SK-N-SH (cell line): ENCODE measurements around the gene TFB2M. TPM values are rescaled to one million over a fixed set of nuclear protein-coding genes. Genes with fewer than 3 reads are reported as not detected.

Experiments
- CTCF ChIA-PET: fragments of 300-600, 350-600 bp; formaldehyde crosslinking; extraction: SDS; loops from one replicate; lab custom pipeline; 2021; lab: Yijun Ruan, JAX
- POLR2A ChIA-PET: fragments of 350-600 bp; sonication (Branson Sonifier 250); formaldehyde crosslinking; extraction: SDS; loops from one replicate; lab custom pipeline; 2020; ENCODE audit warnings: antibody characterized with exemption, inconsistent platforms; lab: Yijun Ruan, JAX
- DNase-seq: peaks from one replicate; pipeline ENCODE4 v3.0.0; 2012
- H2AFZ ChIP-seq: fragments of 200-600 bp; sonication (generic); 2 replicates; pipeline ENCODE4 v1.8.1; 2016; ENCODE audit warnings: antibody characterized with exemption, mild to moderate bottlenecking, low read depth
- H3F3A ChIP-seq: fragments of 200-600 bp; sonication (generic); replicated peaks from 2 replicates; pipeline ENCODE3; 2016; ENCODE audit warnings: antibody characterized with exemption, mild to moderate bottlenecking; ENCODE audit not compliant: insufficient read depth
- H3K27ac ChIP-seq, 2 experiments: fragments of 200-500 bp in 1 of 2; fragments of 200-600 bp in 1 of 2; sonication (Bioruptor generic) in 1 of 2; sonication (generic), shearing (Covaris generic) in 1 of 2; 2 replicates each; pipeline versions ENCODE4 v1.5.1 to v1.6.1; 2014 to 2016; ENCODE audit warnings: low read depth in 2 of 2, inconsistent platforms in 1 of 2, low read length in 1 of 2, mild to moderate bottlenecking in 1 of 2, mixed read lengths in 1 of 2
- H3K27me3 ChIP-seq: fragments of 200-600 bp; sonication (generic), shearing (Covaris generic); 2 replicates; pipeline ENCODE4 v1.6.1; 2016; ENCODE audit warnings: mixed run types; ENCODE audit not compliant: insufficient read depth
- H3K36me3 ChIP-seq, 2 experiments: fragments of 200-500 bp in 1 of 2; fragments of 200-600 bp in 1 of 2; sonication (Bioruptor generic) in 1 of 2; sonication (generic) in 1 of 2; replicated peaks in 1 of 2; 2 replicates each; pipeline versions ENCODE3 to v1.5.1; 2014 to 2016; ENCODE audit warnings: low read length in 1 of 2, mild to moderate bottlenecking in 1 of 2; ENCODE audit not compliant: insufficient read depth in 2 of 2, control insufficient read depth in 1 of 2
- H3K4me1 ChIP-seq, 2 experiments: fragments of 200-500 bp in 1 of 2; fragments of 200-600 bp in 1 of 2; sonication (Bioruptor generic) in 1 of 2; sonication (generic), shearing (Covaris generic) in 1 of 2; 2 replicates each; pipeline versions ENCODE4 v1.5.1 to v1.6.1; 2014 to 2016; ENCODE audit warnings: low read depth in 1 of 2, low read length in 1 of 2, mixed run types in 1 of 2; ENCODE audit not compliant: insufficient read depth in 2 of 2, control insufficient read depth in 1 of 2
- H3K4me2 ChIP-seq: fragments of 200-600 bp; sonication (generic), shearing (Covaris generic); 2 replicates; pipeline ENCODE4 v1.6.1; 2017; ENCODE audit warnings: mixed run types
- H3K4me3 ChIP-seq, 2 experiments: fragments of 200-500 bp in 1 of 2; fragments of 200-600 bp in 1 of 2; sonication (Bioruptor generic) in 1 of 2; sonication (generic), shearing (Covaris generic) in 1 of 2; 2 replicates each; pipeline versions ENCODE4 v1.5.1 to v1.8.1; 2014 to 2016; ENCODE audit warnings: low read depth in 2 of 2, inconsistent platforms in 1 of 2, low read length in 1 of 2, mild to moderate bottlenecking in 1 of 2, mixed read lengths in 1 of 2, moderate library complexity in 1 of 2
- H3K79me2 ChIP-seq: fragments of 200-600 bp; sonication (generic); 2 replicates; pipeline ENCODE4 v1.8.1; 2017; ENCODE audit warnings: mild to moderate bottlenecking; ENCODE audit not compliant: insufficient read depth
- H3K9ac ChIP-seq: fragments of 200-600 bp; sonication (generic); 2 replicates; pipeline ENCODE4 v1.6.1; 2017; ENCODE audit warnings: mixed run types
- H3K9me2 ChIP-seq: fragments of 200-600 bp; sonication (generic); 2 replicates; pipeline ENCODE4 v1.6.1; 2017; ENCODE audit warnings: mixed run types
- H3K9me3 ChIP-seq: fragments of 200-600 bp; sonication (generic); 2 replicates; pipeline ENCODE4 v1.6.1; 2017; ENCODE audit warnings: mixed run types, mild to moderate bottlenecking, moderate library complexity
- H4K20me1 ChIP-seq: fragments of 200-600 bp; sonication (generic); 2 replicates; pipeline ENCODE4 v1.6.1; 2017; ENCODE audit warnings: mild to moderate bottlenecking, mixed run types; ENCODE audit not compliant: insufficient read depth
- ELF1 ChIP-seq: IDR thresholded peaks from 2 replicates; pipeline ENCODE4 v1.4.0; 2012
- FOXJ3 ChIP-seq: sonication (generic); formaldehyde crosslinking; IDR thresholded peaks from 2 replicates; pipeline ENCODE4 v1.5.1; 2020; ENCODE audit warnings: mild to moderate bottlenecking, missing genetic modification reagents
- FOXM1 ChIP-seq: IDR thresholded peaks from 2 replicates; pipeline ENCODE4 v1.4.0; 2012; ENCODE audit warnings: low read depth, mild to moderate bottlenecking
- GATA2 ChIP-seq: sonication (generic); formaldehyde crosslinking; IDR thresholded peaks from 2 replicates; pipeline ENCODE4 v1.5.0; 2020; ENCODE audit warnings: mild to moderate bottlenecking, missing genetic modification reagents
- IRF3 ChIP-seq: fragments of 150-350 bp; IDR thresholded peaks from 2 replicates; pipeline ENCODE4 v1.6.1; 2016; ENCODE audit warnings: mild to moderate bottlenecking, low read depth, low read length
- JUND ChIP-seq: IDR thresholded peaks from 2 replicates; pipeline ENCODE4 v1.4.0; 2012
- MAX ChIP-seq: IDR thresholded peaks from 2 replicates; pipeline ENCODE4 v1.4.0; 2012; ENCODE audit warnings: low read depth
- MEF2A ChIP-seq: IDR thresholded peaks from 2 replicates; pipeline ENCODE4 v1.4.0; 2012; ENCODE audit warnings: low read depth, borderline replicate concordance
- NFIC ChIP-seq: IDR thresholded peaks from 2 replicates; pipeline ENCODE4 v1.4.0; 2012; ENCODE audit warnings: borderline replicate concordance
- PBX3 ChIP-seq: IDR thresholded peaks from 2 replicates; pipeline ENCODE4; 2012
- POLR2AphosphoS5 ChIP-seq: IDR thresholded peaks from 2 replicates; pipeline ENCODE4 v1.6.1; 2012; ENCODE audit warnings: low read depth, low read length
- RAD21 ChIP-seq: IDR thresholded peaks from 2 replicates; pipeline ENCODE4 v1.6.1; 2012; ENCODE audit warnings: mild to moderate bottlenecking, low read length
- RXRA ChIP-seq: IDR thresholded peaks from 2 replicates; pipeline ENCODE4 v1.4.0; 2012; ENCODE audit warnings: low read depth, mild to moderate bottlenecking, borderline replicate concordance
- TAF1 ChIP-seq: IDR thresholded peaks from 2 replicates; pipeline ENCODE4 v1.6.1; 2012; ENCODE audit warnings: low read depth, mild to moderate bottlenecking, low read length, moderate library complexity, borderline replicate concordance
- TCF12 ChIP-seq: IDR thresholded peaks from 2 replicates; pipeline ENCODE4 v1.4.0; 2012
- ZBTB33 ChIP-seq: IDR thresholded peaks from 2 replicates; pipeline ENCODE4 v1.4.0; 2012; ENCODE audit warnings: low read depth, borderline replicate concordance
- WGBS: methylation state at CpG from one replicate; pipeline ENCODE4 v1.1.6; 2017; ENCODE audit warnings: low lambda C conversion rate; 5-methylcytosine and 5-hydroxymethylcytosine counted together
- polyA plus RNA-seq, 3 experiments: library from polyadenylated mRNA; depleted of rRNA; stranded (reverse); fragments of >200 nt; gene quantifications; 2 replicates each; pipeline ENCODE4 v1.2.3, GENCODE V29; 2012

TFB2M gene
- polyA plus RNA-seq, 1 of the 3 experiments (the other 2 are of a cell fraction) = 17.3 TPM

- no peaks in the 10 kb centered on the region for H4K20me1 ChIP-seq
- no peak overlapping the region for H3K4me3 ChIP-seq
- peaks cover 18 to 35% of the 10 kb centered on the region in 2 experiments; a peak in 3 of 4 replicates for H3K4me1 ChIP-seq
- H3K36me3 ChIP-seq = peaks cover 0 to 19% of the 10 kb centered on the region in 2 experiments
- no peak overlapping the region for H3K9ac ChIP-seq
- no peak for DNase-seq
- no peak overlapping the region for H3K4me2 ChIP-seq
- ChIA-PET POLR2A (interaction anchor here (0.6 kb wide), 1 partner anchor 17 kb away, joined by 6 read pairs; no protein-coding TSS in a partner anchor), CTCF (no interaction called here)
- no peaks in the 10 kb centered on the region for H3K9me2 ChIP-seq
- H3F3A ChIP-seq = peaks cover 3% of the 10 kb centered on the region
- H3K9me3 ChIP-seq = no peaks in the 10 kb centered on the region
- H2AFZ ChIP-seq = no peak overlapping the region
- TF ChIP-seq TCF12 = no peak
- no peak for TF ChIP-seq JUND
- no peak for TF ChIP-seq NFIC
- TF ChIP-seq MAX = no peak
- no peak for TF ChIP-seq IRF3
- TF ChIP-seq PBX3 = no peak
- no peak for TF ChIP-seq GATA2 (CRISPR knock-in tag)
- no peak for TF ChIP-seq FOXJ3
- TF ChIP-seq ELF1 = no peak
- peak overlapping the region in 1 of 2 experiments; percentile 59; a peak in 1 of 4 replicates for H3K27ac ChIP-seq
- H3K79me2 ChIP-seq = peaks cover 99% of the 10 kb centered on the region
- H3K27me3 ChIP-seq = no peaks in the 10 kb centered on the region
- 95% methylated on average over 15 of the region's 15 CpGs for WGBS
Measured at GRCh38 chr1:246580497-246581370, 14.7 kb upstream of the TFB2M start.

- Histone ChIP-seq H3K27ac (peak overlapping the region in 1 of 2 experiments; percentile 59; a peak in 2 of 4 replicates), H4K20me1 (no peaks in the 10 kb centered on the region), H3K9ac (no peak overlapping the region), H3K9me2 (no peaks in the 10 kb centered on the region), H3K4me2 (no peak overlapping the region), H3K79me2 (peaks cover 99% of the 10 kb centered on the region), H3K9me3 (no peaks in the 10 kb centered on the region), H2AFZ (no peak overlapping the region), H3K4me3 (no peak overlapping the region), H3K27me3 (no peaks in the 10 kb centered on the region), H3K36me3 (peaks cover 0 to 19% of the 10 kb centered on the region in 2 experiments), H3K4me1 (peaks cover 18 to 35% of the 10 kb centered on the region in 2 experiments; a peak in 3 of 4 replicates), H3F3A (peaks cover 3% of the 10 kb centered on the region)
- TF ChIP-seq FOXM1 (no peak), TAF1 (no peak), RXRA (no peak), POLR2AphosphoS5 (no peak), ZBTB33 (no peak), PBX3 (no peak), IRF3 (no peak), MEF2A (no peak), RAD21 (no peak)
- POLR2A ChIA-PET = no interaction called here
- WGBS = 86% methylated on average over 3 of the region's 3 CpGs
- no peak for DNase-seq
- CTCF ChIA-PET = interaction anchor here (1.1 to 1.8 kb wide), 3 partner anchors 10 to 66 kb away, joined by 3 to 5 read pairs (median 3); no protein-coding TSS in a partner anchor
Measured at GRCh38 chr1:246579818-246580217, 13.8 kb upstream of the TFB2M start.
